H7 (cell line): Measurements from ENCODE around the gene TMEM101. TPM values are rescaled to one million over a fixed set of nuclear protein-coding genes. Genes with fewer than 3 reads are reported as not detected.
"Not testable (repeated sequence)": the region's sequence is repeated elsewhere in the genome, so short reads cannot be mapped to it uniquely, and the experiment has no call there.

ENCODE experiments used
- DNase-seq: peaks from one replicate; pipeline ENCODE4 v3.0.0; 2012
- H3K27me3 ChIP-seq: 2 replicates; pipeline ENCODE4 v1.6.0; 2011; ENCODE audit warnings: mild to moderate bottlenecking, low read length; ENCODE audit not compliant: control insufficient read depth, insufficient read depth
- H3K36me3 ChIP-seq: replicated peaks from 2 replicates; pipeline ENCODE4 v1.5.1; 2011; ENCODE audit warnings: low read length; ENCODE audit not compliant: control insufficient read depth, insufficient read depth
- H3K4me3 ChIP-seq: 2 replicates; pipeline ENCODE4 v1.5.1; 2011; ENCODE audit warnings: low read depth, mild to moderate bottlenecking, control low read depth, low read length, moderate library complexity; ENCODE audit not compliant: insufficient read depth
- total RNA-seq: library from RNA; depleted of rRNA; stranded (reverse); fragments of >200 nt; shearing (Covaris generic); gene quantifications from 2 replicates; pipeline ENCODE4 v1.2.3, GENCODE V29; 2014

The TMEM101 gene
- total RNA-seq, 1 experiment from 2014 or later = 31.7 TPM

DNA sequence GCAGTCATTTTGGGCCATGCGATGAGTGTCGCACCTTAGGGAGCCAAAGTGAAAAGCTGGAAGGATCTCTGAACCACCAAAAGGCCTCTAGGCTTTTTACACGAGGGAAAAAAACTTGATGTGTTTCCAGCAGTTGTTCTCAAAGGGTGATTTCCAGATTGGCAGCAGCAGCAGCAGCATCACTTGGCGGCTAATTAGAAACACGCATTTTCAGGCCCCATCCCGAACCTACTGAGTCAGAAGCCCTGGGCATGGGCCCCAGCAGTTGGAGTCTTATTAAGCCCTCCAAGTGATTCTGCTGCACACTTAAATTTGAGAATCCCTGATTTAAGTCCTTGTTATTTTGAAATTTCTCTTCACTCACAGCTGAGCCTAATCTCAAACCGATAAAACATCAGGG, 35.8 kb downstream of the TMEM101 start:
- no peak for DNase-seq
- Histone ChIP-seq H3K27me3 (peaks cover 17% of the 10 kb centered on the region), H3K36me3 (no peaks in the 10 kb centered on the region), H3K4me3 (no peak overlapping the region)

DNA sequence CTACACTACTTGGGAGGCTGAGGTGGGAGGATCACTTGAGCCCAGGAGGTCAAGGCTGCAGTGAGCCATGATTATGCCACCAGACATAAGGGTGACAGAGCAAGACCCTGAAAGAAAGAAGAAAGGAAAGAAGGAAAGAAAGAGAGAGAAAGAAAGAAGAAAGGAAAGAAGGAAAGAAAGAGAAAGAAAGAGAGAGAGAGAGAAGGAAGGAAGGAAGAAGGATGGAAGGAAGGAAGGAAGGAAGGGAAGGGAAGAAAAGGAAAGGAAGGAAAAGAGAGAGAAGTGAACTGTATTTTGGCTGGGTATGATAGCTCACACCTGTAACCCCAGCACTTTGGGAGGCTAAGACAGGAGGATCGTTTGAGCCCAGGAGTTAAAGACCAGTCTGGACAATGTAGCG, 36.7 kb downstream of the TMEM101 start:
- Histone ChIP-seq H3K36me3 (no peaks in the 10 kb centered on the region), H3K4me3 (no peak overlapping the region), H3K27me3 (peaks cover 8% of the 10 kb centered on the region)
- DNase-seq = no peak

DNA sequence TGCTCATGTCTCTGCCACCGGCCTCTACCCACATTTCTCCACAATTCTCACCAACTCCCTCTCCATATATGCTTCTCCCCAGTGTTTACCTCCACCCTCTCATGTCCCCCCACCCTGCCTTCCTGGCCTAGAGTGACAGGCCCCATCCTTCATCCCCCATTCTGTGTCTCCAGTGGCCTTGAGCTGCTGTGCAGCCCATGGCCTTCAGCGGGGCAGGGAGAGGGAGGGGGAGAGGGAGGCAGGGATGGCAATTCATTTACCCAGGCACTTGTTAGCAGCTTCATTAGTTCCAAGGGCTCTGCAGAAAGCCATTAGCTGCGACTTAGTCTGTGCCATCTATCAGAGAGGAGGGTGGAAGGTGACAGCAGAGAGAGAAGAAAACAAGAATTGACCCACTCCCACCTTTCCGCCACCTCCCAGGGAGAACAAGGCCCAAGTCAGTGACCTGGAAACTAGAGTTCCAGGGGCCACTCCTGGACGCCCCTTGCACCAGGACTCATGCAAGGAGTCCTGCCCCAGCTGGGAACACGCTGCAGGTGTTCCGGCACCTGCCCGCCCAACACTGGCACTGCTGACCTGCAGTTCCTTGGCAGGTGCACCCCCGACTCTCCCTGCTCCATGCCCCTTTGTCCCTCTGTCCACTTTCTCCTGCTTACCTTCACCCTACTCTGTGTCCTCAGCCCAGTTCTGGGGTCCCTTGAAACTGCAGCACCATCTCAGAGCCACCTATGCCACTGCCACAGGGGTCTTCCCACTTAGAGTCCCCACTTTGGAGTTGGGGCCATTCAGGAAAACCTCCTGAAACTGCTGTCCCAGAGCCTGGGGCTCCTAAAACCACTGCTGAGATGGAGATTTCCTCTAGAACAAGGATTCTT, 37.6 kb downstream of the TMEM101 start:
- H3K27me3 ChIP-seq = peaks cover 2% of the 10 kb centered on the region
- no peak overlapping the region for H3K4me3 ChIP-seq
- H3K36me3 ChIP-seq = no peaks in the 10 kb centered on the region
- peak; percentile 8 for DNase-seq

DNA sequence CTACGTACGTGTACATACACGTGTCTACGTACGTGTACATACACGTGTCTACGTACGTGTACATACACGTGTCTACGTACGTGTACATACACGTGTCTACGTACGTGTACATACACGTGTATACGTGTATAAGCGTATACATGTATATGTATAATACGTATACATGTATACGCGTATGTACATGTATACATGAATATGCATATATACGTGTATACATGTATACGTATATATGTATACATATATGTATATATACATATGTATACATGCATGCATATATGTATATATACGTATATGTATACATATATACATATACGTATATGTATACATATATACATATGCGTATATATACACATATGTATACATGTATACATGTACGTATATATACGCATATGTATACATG, 38.9 kb downstream of the TMEM101 start:
- no peak for DNase-seq
- Histone ChIP-seq H3K4me3 (no peak overlapping the region), H3K27me3 (no peaks in the 10 kb centered on the region; the same call in 1 of the 2 replicates), H3K36me3 (no peaks in the 10 kb centered on the region)

DNA sequence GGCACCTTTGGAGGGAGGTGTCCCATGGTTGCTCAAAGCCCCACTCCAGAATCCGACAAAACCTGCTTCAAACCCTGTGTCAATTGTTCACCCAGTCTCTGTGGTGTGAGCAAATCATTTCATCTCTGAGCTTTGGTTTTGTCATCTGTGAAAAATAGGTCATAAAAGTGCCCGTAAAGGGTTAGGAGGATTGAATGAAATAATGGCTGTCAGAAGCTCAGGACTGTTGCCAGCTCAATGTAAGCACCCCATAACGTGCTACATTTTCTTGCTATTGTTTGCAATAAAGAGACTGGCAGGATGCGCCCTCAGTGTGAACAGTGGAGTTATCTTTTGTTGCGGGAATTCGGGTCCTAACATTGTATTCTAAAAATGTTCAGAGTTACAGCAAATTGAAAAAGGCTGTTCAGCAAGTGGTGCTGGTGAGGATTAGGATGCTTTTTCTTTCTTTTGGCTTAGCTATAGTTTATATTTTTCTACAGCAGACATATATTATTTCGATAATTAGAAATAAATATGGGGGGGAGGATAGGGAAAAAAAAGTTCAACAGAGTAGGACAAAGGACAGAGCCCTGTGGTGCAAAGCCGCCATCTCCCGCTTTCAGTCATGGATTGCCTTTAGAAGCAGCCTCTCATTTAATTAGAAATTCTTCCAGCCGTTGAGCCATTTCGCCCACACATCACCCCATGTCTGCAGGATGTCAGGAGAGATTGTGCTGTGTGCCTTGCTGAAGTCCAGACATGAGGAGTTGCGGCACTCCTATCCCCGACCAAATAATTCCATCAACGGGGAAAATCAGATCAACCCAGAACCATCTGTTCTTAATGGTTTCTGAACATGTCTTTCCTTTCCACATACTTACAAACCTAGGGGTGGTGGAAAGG, 40.1 kb downstream of the TMEM101 start:
- no peak overlapping the region for H3K4me3 ChIP-seq
- H3K36me3 ChIP-seq = no peaks in the 10 kb centered on the region
- DNase-seq = no peak

DNA sequence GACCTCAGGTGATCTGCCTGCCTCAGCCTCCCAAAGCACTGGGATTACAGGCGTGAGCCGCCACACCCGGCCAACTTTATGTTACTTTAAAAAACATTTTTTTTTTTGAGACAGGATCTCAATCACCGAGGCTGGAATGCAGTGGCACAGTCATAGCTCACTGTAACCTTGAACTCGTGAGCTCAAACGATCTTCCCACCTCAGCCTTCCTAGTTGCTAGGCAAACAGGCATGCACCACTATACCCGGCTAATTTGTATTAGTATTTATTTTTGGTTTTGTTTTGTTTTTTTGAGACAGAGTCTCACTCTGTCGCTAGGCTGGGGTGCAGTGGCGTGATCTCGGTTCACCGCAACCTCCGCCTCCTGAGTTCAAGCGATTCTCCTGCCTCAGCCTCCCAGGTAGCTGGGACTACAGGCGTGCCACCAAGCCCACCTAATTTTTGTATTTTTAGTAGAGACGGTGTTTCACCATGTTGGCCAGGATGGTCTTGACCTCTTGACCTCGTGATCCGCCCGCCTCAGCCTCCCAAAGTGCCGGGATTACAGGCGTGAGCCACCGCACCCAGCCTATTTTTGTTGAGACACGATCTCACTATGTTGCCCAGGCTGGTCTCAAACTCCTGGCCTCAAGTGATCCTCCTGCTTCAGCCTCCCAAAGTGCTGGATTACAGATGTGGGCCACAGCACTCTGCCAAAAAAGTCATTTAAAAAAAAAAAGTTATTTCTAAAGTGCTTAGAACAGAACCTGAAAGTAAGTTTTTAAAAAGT, 42.1 kb downstream of the TMEM101 start:
- not testable (repeated sequence) for H3K27me3 ChIP-seq, H3K4me3 ChIP-seq, DNase-seq, H3K36me3 ChIP-seq

More for the DNA sequence above, 40.1 kb downstream of the TMEM101 start:
- H3K27me3 ChIP-seq = no peaks in the 10 kb centered on the region; the same call in 1 of the 2 replicates

- not testable (repeated sequence) for H3K27me3 ChIP-seq, H3K36me3 ChIP-seq, DNase-seq, H3K4me3 ChIP-seq
Measured at GRCh38 chr17:43971436-43971835, 43.3 kb downstream of the TMEM101 start.

- H3K36me3 ChIP-seq = no peaks in the 10 kb centered on the region
- no peaks in the 10 kb centered on the region; the same call in 1 of the 2 replicates for H3K27me3 ChIP-seq
- no peak for DNase-seq
- H3K4me3 ChIP-seq = no peak overlapping the region
Measured at GRCh38 chr17:43970366-43970765, 44.4 kb downstream of the TMEM101 start.

GRCh38 chr17:43967251-43967875, 47.4 kb downstream of the TMEM101 start:
- no peak overlapping the region for H3K4me3 ChIP-seq
- H3K36me3 ChIP-seq = no peaks in the 10 kb centered on the region
- no peaks in the 10 kb centered on the region for H3K27me3 ChIP-seq
- DNase-seq = no peak

DNA sequence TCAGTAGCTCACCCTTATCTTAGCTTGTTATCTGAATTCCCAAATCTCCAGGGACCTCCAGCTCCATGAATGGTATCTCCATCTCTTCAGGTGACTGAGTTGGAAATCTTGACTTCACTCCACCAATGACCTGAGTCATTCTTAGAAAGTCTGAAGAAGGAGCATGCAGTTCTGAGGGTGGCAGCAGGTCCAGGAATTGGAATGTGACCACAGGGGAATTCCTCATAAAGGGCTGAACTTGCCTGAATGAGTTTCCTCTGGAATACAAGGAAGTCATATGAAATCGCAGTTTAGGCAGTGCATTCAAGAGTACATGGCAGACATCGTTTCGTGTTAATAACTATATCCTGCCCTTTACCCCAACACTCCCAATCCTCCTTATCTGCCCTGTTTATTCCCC, 48.5 kb downstream of the TMEM101 start:
- H3K27me3 ChIP-seq = no peaks in the 10 kb centered on the region
- H3K4me3 ChIP-seq = no peak overlapping the region
- H3K36me3 ChIP-seq = no peaks in the 10 kb centered on the region
- no peak for DNase-seq

GRCh38 chr17:43962479-43962878, 52.3 kb downstream of the TMEM101 start:
- Histone ChIP-seq H3K27me3 (no peaks in the 10 kb centered on the region), H3K36me3 (no peaks in the 10 kb centered on the region), H3K4me3 (no peak overlapping the region)
- no peak for DNase-seq

GRCh38 chr17:43961954-43962353, 52.8 kb downstream of the TMEM101 start:
- no peak for DNase-seq
- Histone ChIP-seq H3K36me3 (no peaks in the 10 kb centered on the region), H3K27me3 (no peaks in the 10 kb centered on the region), H3K4me3 (no peak overlapping the region)

GRCh38 chr17:43961292-43961691, 53.5 kb downstream of the TMEM101 start:
- not testable (repeated sequence) for DNase-seq, H3K27me3 ChIP-seq, H3K36me3 ChIP-seq, H3K4me3 ChIP-seq
